HG03354 (cell line): ENCODE data around the gene TWSG1.
A peak's percentile ranks its signal among the peaks of the same experiment; 100 is the strongest.
"Not testable (repeated sequence)": the region's sequence is repeated elsewhere in the genome, so short reads cannot be mapped to it uniquely, and the experiment has no call there.

ENCODE experiments used
- ATAC-seq: cut with Tn5 transposase; IDR thresholded peaks from one replicate; pipeline ENCODE4 v1.9.1; 2021; ENCODE audit warnings: mild to moderate bottlenecking; ENCODE audit not compliant: unreplicated experiment, poor library complexity, severe bottlenecking

Gene TWSG1

GRCh38 chr18:9333441-9334328 lies 888 bp upstream of the TWSG1 start:
- ATAC-seq, result peak; percentile 38

DNA sequence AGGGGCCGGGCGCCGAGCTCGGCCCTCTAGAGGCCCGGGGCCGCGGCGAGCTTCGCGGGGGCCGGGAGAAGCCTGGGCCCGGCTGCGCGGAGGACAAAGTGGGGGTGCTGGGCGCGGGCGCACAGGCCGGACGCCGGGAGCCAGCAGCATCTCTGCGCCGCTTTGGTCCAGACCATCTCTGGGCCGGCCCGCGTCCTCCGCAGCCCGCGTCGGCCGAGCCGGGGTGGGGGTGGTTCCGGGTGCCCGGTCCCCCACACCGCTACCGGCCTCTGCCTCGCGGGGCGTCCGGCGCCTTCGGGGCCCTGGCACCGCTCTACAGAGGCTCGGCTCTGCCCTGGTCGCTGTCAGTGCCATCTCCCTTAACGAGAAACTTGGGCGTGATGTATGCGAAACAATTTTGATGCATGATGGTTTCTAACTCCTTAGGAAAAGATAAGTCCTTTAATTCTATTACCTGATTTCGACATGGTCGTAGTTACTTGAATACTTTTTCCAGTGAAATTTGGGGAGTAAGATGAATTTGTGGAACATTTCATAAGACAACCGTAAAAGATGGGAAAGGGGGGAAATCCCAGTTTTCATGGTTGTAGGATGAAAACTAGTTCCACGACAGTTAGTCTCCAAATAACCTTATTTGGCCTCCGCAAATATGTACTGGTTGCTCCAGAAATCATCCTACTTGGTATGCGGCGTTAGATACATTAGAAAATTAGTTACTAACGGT lies 562 bp downstream of the TWSG1 start:
- peak; percentile 60 for ATAC-seq

DNA sequence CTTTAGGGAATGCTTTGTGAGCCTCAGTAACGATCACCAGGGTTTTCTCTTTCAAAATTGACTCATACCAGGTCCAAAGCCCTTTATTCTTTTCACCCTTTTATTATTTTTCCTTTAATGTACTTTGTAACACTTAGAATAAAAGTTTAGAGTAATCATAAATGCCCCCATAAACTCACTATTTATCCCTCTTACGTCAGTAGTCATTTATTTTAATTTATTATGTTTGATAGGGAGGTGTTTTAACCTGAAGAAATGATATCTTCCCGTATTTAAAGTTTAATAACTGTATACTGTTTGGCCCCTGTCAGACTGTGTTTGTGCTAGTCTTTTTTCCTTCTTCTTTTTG lies 1.1 kb downstream of the TWSG1 start:
- no peak for ATAC-seq

- no peak for ATAC-seq
These were observed 2.3 kb downstream of the TWSG1 start for GRCh38 chr18:9336827-9337226.

DNA sequence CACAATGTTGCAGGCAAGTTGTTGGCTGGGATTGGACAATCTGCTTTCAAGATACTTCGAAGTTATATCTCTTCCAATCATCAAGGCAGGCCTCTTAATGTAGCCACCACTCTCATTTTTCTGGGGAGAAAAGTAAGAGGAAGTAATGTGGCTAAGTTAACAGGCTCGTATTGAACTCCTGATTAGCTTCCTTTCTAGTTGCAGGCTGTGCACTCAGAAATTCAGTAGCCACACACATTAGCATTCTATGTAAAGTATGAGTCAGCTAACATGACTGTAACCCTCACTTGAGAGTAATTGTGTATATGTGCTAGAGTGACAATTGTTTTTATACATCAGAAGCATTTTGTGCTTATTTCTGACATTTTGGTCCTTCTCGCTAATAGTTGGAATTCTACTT lies 3.3 kb downstream of the TWSG1 start:
- ATAC-seq, result no peak

DNA sequence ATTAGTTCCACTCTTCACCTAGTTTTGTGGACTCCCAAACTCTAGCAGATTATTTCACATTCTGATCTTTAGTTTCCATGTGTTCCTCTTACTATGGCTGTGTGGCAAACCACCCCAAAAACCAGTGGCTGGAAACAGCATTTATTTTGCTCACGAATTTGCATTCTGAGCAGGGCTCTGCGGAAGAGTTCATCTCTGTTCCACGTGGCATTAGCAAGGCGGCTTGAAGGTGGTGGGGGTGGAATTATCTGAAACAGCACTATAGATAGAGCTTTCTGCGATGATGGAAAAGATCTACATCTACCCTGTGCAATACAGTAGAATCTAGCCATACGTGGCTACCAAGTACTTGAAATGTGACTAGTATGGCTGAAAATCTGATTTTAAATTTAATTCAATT lies 5.9 kb downstream of the TWSG1 start:
- no peak for ATAC-seq

- no peak for ATAC-seq
These were observed 9.0 kb downstream of the TWSG1 start for GRCh38 chr18:9343577-9343976.

- ATAC-seq, result no peak
These were observed 12.2 kb downstream of the TWSG1 start for GRCh38 chr18:9346775-9347174.

- ATAC-seq, result no peak
These were observed 13.6 kb downstream of the TWSG1 start for GRCh38 chr18:9348079-9348671.

GRCh38 chr18:9348766-9349165 lies 14.2 kb downstream of the TWSG1 start:
- no peak for ATAC-seq

DNA sequence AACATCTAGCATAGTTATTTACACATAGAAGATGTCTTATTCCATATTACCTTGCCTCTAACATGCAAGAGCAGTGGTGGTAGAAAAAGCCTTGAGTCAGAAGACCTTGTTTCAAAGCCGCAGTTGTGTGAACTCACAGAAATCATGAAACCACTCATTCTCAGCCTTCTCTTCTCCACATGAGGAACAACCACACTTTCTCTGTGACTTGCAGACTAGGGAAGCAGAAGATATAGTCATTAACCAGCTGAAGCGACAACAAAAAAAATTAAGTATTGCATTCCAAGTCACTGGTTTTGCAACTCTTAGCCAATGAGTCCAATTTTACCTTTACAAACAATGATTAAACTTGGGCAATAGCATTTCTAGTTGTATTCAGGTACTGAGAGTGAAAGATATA lies 19.0 kb downstream of the TWSG1 start:
- peak; percentile 89 for ATAC-seq

DNA sequence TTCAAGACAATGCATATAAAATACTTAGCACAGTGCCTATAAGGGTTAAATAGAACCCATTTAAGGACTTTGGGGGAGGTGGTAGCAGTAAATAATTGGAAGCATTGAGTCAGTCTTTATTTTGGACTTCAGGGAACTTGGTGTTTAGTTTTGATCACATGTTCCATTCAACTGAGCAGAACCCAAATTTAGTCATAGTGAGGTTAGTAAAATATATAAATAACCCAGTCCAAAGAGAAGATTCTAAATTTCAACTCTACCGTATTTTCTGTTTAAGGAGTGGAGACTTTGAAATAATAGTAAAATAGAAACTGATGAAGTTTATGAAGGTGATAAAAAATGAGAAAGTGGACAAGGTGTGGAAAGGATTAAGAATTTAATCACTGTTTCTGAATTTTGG lies 19.7 kb downstream of the TWSG1 start:
- ATAC-seq, result no peak

GRCh38 chr18:9356976-9357375 lies 22.4 kb downstream of the TWSG1 start:
- no peak for ATAC-seq

- ATAC-seq, result no peak
These were observed 25.2 kb downstream of the TWSG1 start for GRCh38 chr18:9359796-9360195.

DNA sequence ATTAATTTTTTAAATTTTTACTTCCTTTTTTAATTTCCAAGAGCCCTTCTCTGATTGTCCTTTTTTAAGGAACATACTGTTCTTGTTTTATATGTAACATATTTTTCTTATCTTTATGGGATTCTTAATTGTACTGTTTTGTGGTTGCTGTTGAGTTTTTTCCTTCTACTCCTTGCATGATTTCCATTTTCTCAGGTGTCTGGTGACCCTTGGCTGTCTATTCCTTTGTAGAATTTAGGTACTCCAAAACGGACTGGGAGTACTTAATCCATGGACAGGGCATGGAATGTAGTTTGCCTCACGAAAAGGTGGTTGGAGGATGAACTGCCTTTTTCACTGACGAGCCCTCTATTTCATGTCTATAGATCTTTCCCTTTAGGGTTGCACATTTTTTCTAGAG lies 26.6 kb downstream of the TWSG1 start:
- no peak for ATAC-seq

GRCh38 chr18:9362869-9363268 lies 28.3 kb downstream of the TWSG1 start:
- no peak for ATAC-seq

GRCh38 chr18:9364242-9364641 lies 29.7 kb downstream of the TWSG1 start:
- no peak for ATAC-seq

- no peak for ATAC-seq
These were observed 30.8 kb downstream of the TWSG1 start for GRCh38 chr18:9365406-9365805.

- ATAC-seq, result no peak
These were observed 31.6 kb downstream of the TWSG1 start for GRCh38 chr18:9366126-9366714.

- not testable (repeated sequence) for ATAC-seq
These were observed 38.7 kb downstream of the TWSG1 start for GRCh38 chr18:9373254-9373653.
